Caki2 (cell line): Measurements from ENCODE around the gene NPW. TPM values are rescaled to one million over a fixed set of nuclear protein-coding genes. Genes with fewer than 3 reads are reported as not detected.

Experiments used
- DNase-seq: peaks from one replicate; pipeline ENCODE4 v3.0.0-alpha.2; 2015; ENCODE audit warnings: low read depth
- in situ Hi-C: cut with HindIII; loops from 2 replicates; pipeline ENCODE4 v1.10.0; 2016; ENCODE audit warnings: low sequenced_read_pairs, low pct_unique_long_range_greater_than_20kb, mixed read lengths
- total RNA-seq: library from RNA; depleted of rRNA; stranded (reverse); fragments of >200 nt; shearing (Covaris generic); gene quantifications from 2 replicates; pipeline ENCODE4 v1.2.3, GENCODE V29; 2014; ENCODE audit warnings: low replicate concordance; rRNA removed

NPW gene
- total RNA-seq, result not detected in 2 replicates

GRCh38 chr16:2019518-2019920 lies at the start of gene NPW:
NPW (plus strand) TSS chr16:2019785.
- no peak for DNase-seq
- in situ Hi-C loops, result no loop called here

GRCh38 chr16:1971796-1972489 lies 47.6 kb upstream of the NPW start, which contains the start of gene TBL3:
TBL3 (plus strand) TSS chr16:1972053; CDS start chr16:1972165, 112 bp downstream.
- in situ Hi-C loops, result no loop called here

GRCh38 chr16:1972490-1972877 lies 47.1 kb upstream of the NPW start:
- no peak for DNase-seq

More at GRCh38 chr16:1971796-1972489, 47.6 kb upstream of the NPW start, which contains the start of gene TBL3:
- peak; percentile 96 for DNase-seq

GRCh38 chr16:1973461-1974156 lies 46.0 kb upstream of the NPW start:
- no peak for DNase-seq
- in situ Hi-C loops, result no loop called here

More at GRCh38 chr16:1972490-1972877, 47.1 kb upstream of the NPW start:
- in situ Hi-C loops, result no loop called here

GRCh38 chr16:1974157-1975070 lies 45.2 kb upstream of the NPW start:
- DNase-seq, result no peak
- in situ Hi-C loops, result no loop called here

GRCh38 chr16:1975432-1976215 lies 44.0 kb upstream of the NPW start:
- in situ Hi-C loops, result no loop called here
- DNase-seq, result no peak

- no peak for DNase-seq
Measured at GRCh38 chr16:1976216-1976520, 43.4 kb upstream of the NPW start.

GRCh38 chr16:1976951-1977874 lies 42.4 kb upstream of the NPW start:
- DNase-seq, result no peak
- in situ Hi-C loops, result no loop called here

More at GRCh38 chr16:1976216-1976520, 43.4 kb upstream of the NPW start:
- in situ Hi-C loops, result no loop called here

- no peak for DNase-seq
- in situ Hi-C loops, result no loop called here
Measured at GRCh38 chr16:1977875-1978268, 41.7 kb upstream of the NPW start.

GRCh38 chr16:1978476-1979120 lies 41.0 kb upstream of the NPW start:
- in situ Hi-C loops, result no loop called here
- no peak for DNase-seq

- in situ Hi-C loops, result no loop called here
- no peak for DNase-seq
Measured at GRCh38 chr16:1979271-1980029, 40.1 kb upstream of the NPW start.

- in situ Hi-C loops, result no loop called here
- DNase-seq, result no peak
Measured at GRCh38 chr16:1980030-1980769, 39.4 kb upstream of the NPW start.

GRCh38 chr16:1980770-1981087 lies 38.9 kb upstream of the NPW start:
- in situ Hi-C loops, result no loop called here

GRCh38 chr16:1981398-1981836 lies 38.2 kb upstream of the NPW start, which contains the start of gene NOXO1:
NOXO1 (minus strand) TSS chr16:1981469; CDS start chr16:1981179, 290 bp downstream.
- in situ Hi-C loops, result no loop called here
- no peak for DNase-seq

More at GRCh38 chr16:1980770-1981087, 38.9 kb upstream of the NPW start:
- no peak for DNase-seq

GRCh38 chr16:1982013-1982433 lies 37.6 kb upstream of the NPW start:
- in situ Hi-C loops, result no loop called here
- no peak for DNase-seq
